Glomerular visceral epithelial cell (primary cell): ENCODE measurements around the gene AGAP1.

ENCODE experiments used
- DNase-seq: peaks from one replicate; pipeline ENCODE4 v3.0.0-alpha.2; 2016; ENCODE audit errors: extremely low spot score

The AGAP1 gene

DNA sequence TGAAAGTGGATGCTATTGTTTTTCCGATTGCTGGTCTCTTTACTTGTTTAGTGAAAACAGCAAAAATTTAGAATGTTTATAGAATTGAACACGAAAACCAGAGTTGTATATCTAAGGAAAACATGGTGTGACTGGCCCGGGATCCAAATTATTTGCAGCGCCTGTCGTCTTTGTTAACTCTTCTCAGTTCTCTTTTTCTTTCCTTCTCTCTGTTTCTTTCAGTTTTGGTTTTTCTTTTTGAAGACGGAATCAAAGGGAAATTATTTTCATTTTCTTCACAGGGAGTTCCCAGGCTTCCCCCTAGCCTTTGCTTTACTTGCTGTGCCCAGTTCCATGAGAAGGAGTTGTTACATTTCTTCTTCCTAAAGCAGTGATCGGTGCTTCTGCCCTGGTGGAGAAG lies 76.0 kb downstream of the AGAP1 start:
- no peak for DNase-seq

GRCh38 chr2:235570256-235570655 lies 76.4 kb downstream of the AGAP1 start:
- no peak for DNase-seq

- peak; percentile 83 for DNase-seq
These were observed 77.3 kb downstream of the AGAP1 start for GRCh38 chr2:235570966-235571692.

DNA sequence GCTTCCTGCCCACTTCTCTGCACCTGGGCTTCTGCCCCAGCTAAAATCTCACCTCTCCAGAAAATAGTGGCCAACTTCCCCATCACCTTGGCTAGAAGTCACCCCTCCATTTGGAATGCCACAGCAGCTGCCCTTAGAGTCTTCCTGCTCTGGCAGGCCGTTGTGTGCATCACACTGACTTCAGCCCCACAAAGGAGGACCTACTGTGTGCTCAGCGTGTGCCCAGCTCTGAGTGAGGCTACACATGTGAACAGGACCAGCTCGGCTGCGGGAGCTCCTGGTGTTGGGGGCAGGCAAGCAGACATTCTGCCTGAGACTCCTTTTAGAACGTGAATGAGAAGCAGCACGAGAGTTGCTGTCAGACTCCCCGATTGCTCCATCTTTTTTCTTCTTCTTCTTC lies 78.7 kb downstream of the AGAP1 start:
- DNase-seq, result no peak

GRCh38 chr2:235573331-235574221 lies 79.7 kb downstream of the AGAP1 start:
- DNase-seq, result peak; percentile 65

DNA sequence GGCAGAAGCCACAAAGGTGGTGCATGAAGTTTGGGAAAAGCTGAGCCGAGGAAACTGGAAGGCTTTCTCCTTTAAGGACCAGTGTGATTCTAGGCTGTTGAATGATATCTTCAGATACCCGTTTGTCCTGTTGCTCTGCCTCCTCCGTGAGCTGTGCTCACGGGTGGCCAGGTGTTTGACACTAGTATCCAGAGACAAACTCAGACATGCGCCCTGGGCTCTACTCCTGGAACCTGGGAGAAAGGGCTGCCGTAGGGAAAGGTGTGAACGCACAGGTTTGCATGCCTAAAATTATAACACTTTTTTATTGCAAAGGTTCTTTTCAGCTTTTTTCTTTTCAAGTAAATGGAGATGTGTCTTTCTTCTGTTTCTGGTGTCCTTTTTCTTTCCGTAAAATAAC lies 81.6 kb downstream of the AGAP1 start:
- no peak for DNase-seq

DNA sequence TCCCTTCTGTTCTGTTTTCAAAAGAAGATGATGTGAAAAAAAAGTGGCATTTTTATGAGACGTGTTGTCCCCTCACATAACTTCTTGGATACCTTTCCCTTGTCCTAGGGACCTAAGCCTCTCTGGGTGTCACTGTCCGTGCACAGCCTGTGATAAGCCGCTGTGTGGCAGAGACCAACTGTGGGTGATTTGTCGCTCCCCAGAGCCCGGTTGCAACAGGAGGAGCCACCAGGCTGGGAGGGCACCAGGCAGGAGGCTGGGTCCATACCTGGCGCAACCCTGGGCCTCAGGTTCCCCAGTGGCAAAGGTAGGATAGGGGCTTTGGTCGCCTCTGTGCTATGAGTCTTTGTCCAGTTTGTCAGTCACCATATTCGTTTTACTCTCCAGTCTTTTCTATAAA lies 82.1 kb downstream of the AGAP1 start:
- DNase-seq, result no peak

DNA sequence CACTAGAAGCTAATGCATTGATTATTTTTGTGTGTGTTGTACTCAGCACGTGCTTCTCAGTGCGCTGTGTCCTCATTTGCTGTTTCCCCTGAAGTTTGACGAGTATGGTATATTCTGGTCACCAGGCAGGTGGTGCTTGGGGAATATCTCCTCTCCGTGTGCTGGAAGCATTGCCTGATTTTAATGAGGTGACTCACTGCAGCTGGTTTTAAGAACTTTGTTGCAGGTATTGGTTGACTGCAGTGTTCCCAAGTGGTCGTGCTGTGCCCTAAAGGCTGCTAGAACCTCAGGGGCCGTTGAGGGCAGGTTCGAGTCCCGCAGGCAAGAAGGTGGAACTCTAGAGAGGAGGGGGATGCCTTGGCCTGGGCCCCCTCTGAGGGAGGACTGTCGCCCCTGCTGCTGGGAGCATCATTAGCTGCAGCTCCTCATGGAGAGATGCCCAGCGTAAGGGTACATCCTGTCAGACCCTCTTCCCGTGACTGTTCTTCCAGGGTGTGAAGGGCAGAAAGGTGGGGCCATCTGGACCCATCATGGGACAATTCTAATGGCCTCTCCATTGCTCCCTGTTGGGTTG lies 82.6 kb downstream of the AGAP1 start:
- DNase-seq, result no peak

DNA sequence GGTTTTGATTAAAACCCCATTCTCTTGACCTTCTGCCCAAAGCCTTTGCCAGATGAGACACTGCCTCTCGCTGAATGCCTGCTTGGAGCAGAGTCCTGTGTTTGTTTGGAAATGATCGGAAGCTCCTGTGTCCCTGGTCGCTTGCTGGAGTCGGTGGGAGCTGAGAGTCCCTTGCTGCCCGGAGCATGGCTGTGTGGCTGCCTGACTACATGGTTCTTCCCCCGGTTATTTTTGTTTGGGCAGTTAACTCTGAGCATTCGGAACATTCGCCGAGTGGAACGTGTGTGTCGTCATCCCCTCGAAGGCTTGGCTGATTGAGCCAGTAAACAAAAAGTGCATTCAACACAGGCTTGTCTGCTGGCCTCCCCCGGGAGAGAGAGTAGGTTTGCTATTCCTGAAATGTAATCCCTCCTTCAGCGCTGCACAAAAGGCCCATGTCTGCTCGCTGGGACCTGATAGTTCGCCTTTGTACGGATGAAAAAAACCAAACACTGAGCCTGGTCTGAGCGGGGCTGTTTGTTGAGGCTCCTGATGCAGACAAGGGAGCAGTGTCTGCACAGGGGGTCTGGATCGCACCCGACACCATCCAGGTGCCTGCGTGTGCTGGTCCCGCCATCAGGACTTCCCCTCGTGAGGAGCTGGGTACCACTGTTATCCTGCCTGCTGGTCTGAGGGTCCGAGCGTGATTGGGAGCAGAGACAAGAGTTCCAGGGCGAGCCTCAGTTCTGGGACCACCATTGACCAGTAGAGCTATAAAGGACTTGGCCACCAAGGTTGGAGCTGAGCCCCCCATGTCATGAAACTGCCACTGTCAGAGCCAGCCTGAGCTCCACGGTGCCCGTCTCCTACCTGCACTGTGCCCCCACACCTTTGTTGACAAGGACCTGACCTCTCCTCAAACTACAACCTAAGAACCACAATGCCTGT lies 83.8 kb downstream of the AGAP1 start:
- no peak for DNase-seq

GRCh38 chr2:235579128-235579527 lies 85.3 kb downstream of the AGAP1 start:
- no peak for DNase-seq

DNA sequence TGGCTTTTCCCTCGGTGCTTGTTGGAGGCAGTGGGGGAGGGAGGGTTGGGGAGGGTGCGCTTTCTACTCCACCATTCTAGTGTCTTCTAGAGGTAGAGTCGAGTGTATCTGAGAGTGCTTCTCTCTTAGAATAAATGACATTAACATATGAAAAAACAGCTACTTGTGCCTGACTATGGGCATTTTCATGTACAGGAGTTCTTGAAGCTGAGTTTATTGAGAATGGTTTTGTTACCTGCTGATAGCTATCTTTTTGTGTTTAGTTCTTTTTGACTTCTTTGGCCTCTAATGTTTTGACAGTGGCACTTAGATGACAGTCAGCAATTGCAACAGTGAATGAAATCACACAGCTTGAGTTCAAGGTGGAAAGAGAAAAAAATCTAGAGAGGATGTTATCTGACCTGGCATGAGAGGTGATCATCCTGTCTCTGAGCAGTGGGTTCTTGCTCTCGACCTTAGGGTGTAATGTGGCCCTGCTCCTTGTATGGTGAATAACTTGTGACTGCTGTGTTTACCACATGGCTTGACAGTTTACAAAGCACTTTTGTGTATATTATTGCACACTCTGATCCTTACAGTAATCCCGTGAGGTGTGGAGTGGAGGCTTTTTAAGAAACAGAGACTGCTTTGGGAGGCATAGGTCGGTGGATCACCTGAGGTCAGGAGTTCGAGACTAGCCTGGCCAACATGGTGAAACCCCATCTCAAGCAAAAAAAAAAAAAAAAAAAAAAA lies 86.7 kb downstream of the AGAP1 start:
- no peak for DNase-seq

GRCh38 chr2:235582081-235582686 lies 88.3 kb downstream of the AGAP1 start:
- DNase-seq, result peak; percentile 30

GRCh38 chr2:235582729-235583128 lies 88.9 kb downstream of the AGAP1 start:
- DNase-seq, result no peak

- no peak for DNase-seq
These were observed 89.3 kb downstream of the AGAP1 start for GRCh38 chr2:235583144-235583543.

DNA sequence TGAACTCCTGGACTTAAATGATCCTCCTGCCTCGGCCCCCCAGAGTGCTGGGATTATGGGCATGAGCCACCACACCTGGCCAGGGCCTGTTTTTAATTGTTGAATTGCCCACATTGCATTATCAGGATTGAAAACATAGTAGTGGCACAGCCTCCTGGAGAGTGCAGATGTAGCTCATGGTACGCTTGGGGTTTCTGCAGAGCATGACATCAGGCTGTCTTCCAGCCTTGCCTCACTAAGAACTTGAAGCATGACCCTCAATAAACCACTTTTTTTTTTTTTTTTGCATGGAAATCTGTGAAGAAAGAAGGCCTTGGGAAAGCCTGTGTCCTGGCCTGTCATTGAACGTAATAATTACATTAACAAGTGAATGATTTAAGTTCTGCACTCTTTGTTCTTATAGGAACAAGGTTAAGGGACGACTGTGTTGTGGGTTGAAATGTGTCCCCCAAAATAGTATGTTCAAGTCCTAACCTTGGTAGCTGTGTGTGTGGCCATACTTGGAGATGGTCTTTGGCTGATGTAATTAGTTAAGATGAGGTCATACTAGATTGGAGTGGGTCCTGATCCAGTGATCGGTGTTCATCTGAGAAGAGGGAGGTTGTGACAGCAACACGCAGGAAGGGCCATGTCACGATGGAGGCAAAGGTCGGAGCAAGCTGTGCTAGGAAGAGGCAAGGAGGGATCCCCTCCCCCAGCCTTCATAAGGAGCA lies 90.2 kb downstream of the AGAP1 start:
- DNase-seq, result no peak

GRCh38 chr2:235584638-235585007 lies 90.8 kb downstream of the AGAP1 start:
- no peak for DNase-seq

DNA sequence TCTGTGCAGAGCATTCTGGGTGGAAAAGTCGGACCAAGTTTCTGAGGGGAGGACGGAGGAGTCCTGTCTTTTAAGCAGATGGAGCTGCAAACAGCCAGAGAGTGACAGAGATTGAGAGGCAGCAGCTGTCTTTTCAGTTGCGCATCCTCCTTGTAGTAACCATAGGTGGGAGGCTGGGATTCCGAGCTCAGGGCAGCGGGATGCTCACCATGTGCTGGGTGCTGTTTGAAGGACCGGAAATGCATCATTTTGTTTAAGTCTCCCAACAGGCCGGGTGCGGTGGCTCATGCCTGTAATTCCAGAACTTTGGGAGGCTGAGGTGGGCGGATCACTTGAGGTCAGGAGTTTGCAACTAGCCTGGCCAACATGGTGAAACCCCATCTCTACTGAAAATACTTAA lies 93.4 kb downstream of the AGAP1 start:
- DNase-seq, result no peak

GRCh38 chr2:235588750-235589149 lies 94.9 kb downstream of the AGAP1 start:
- no peak for DNase-seq

GRCh38 chr2:235591231-235591730 lies 97.4 kb downstream of the AGAP1 start:
- DNase-seq, result no peak

DNA sequence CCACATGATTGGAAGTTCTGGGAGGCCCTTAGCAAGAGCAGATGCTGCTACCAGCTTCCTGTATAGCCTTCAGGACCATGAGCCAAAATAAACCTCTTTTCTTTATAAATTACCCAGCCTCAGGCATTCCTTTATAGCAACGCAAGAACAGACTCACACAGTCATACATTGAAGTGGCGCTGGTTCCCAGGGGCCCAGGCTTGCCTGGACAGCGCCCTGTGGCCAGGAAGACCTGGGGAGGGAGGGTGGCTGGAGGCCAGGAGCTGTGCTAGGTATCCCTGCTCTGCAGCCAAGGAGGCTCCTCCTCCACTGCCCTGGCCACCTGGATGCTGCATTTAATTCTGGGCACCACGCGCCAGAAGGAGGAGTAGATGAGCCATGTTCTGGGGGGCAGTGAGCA lies 98.1 kb downstream of the AGAP1 start:
- no peak for DNase-seq
